Loucy (cell line): ENCODE measurements around the gene ARHGAP19.
"Not testable (repeated sequence)": the region's sequence is repeated elsewhere in the genome, so short reads cannot be mapped to it uniquely, and the experiment has no call there.

Source experiments
- H2AFZ ChIP-seq: fragments of 200-600 bp; sonication (generic); 2 replicates; pipeline ENCODE4 v1.6.0; 2016; ENCODE audit warnings: antibody characterized with exemption, mild to moderate bottlenecking, low read length, moderate library complexity
- H3F3A ChIP-seq: fragments of 200-600 bp; 2 replicates; pipeline ENCODE4 v1.6.0; 2016; ENCODE audit warnings: antibody characterized with exemption, low read depth, mild to moderate bottlenecking
- H3K27me3 ChIP-seq: fragments of 200-600 bp; sonication (generic); 2 replicates; pipeline ENCODE4 v1.6.1; 2014; ENCODE audit warnings: low read length, mild to moderate bottlenecking; ENCODE audit not compliant: insufficient read depth, poor library complexity, severe bottlenecking
- H3K36me3 ChIP-seq: fragments of 200-600 bp; sonication (generic); 2 replicates; pipeline ENCODE4 v1.6.1; 2016; ENCODE audit warnings: low read length; ENCODE audit not compliant: insufficient read depth
- H3K4me1 ChIP-seq: fragments of 200-600 bp; sonication (generic); 2 replicates; pipeline ENCODE4 v1.5.1; 2014; ENCODE audit warnings: low read length, mild to moderate bottlenecking; ENCODE audit not compliant: insufficient read depth, poor library complexity, severe bottlenecking
- H3K4me2 ChIP-seq: fragments of 200-600 bp; sonication (generic); 2 replicates; pipeline ENCODE4 v1.6.0; 2014; ENCODE audit warnings: antibody characterized with exemption, low read length, low read depth, mild to moderate bottlenecking; ENCODE audit not compliant: poor library complexity, severe bottlenecking
- H3K4me3 ChIP-seq: fragments of 200-600 bp; sonication (generic); 2 replicates; pipeline ENCODE4 v1.5.1; 2014; ENCODE audit warnings: low read length, mild to moderate bottlenecking, mixed read lengths; ENCODE audit not compliant: poor library complexity, severe bottlenecking
- H3K79me2 ChIP-seq: fragments of 200-600 bp; sonication (generic); 2 replicates; pipeline ENCODE4 v1.6.1; 2014; ENCODE audit warnings: low read length; ENCODE audit not compliant: insufficient read depth
- H3K9ac ChIP-seq: fragments of 200-600 bp; sonication (generic); 2 replicates; pipeline ENCODE4 v1.6.0; 2014; ENCODE audit warnings: mild to moderate bottlenecking, low read depth, low read length, moderate library complexity; ENCODE audit not compliant: poor library complexity, severe bottlenecking
- H3K9me2 ChIP-seq: fragments of 200-600 bp; sonication (generic); replicated peaks from 2 replicates; pipeline ENCODE4 v1.6.1; 2016; ENCODE audit warnings: low read depth, low read length, mixed read lengths
- H3K9me3 ChIP-seq: fragments of 200-600 bp; sonication (generic); 2 replicates; pipeline ENCODE4 v1.6.1; 2014; ENCODE audit warnings: mild to moderate bottlenecking, antibody characterized with exemption, low read length, low read depth; ENCODE audit not compliant: insufficient read depth
- H4K20me1 ChIP-seq: fragments of 200-600 bp; sonication (generic); 2 replicates; pipeline ENCODE4 v1.6.0; 2014; ENCODE audit warnings: antibody characterized with exemption, low read length, mild to moderate bottlenecking; ENCODE audit not compliant: insufficient read depth, poor library complexity, severe bottlenecking
- CTCF ChIP-seq: fragments of 200-600 bp; sonication (generic); conservative IDR thresholded peaks from 2 replicates; pipeline ENCODE4 v1.5.1; 2014; ENCODE audit warnings: mild to moderate bottlenecking, antibody characterized with exemption, low read length
- EZH2phosphoT487 ChIP-seq: fragments of 200-600 bp; IDR thresholded peaks from 2 replicates; pipeline ENCODE4 v1.6.1; 2018; ENCODE audit warnings: antibody characterized with exemption, mild to moderate bottlenecking, moderate library complexity, borderline replicate concordance

Gene ARHGAP19

GRCh38 chr10:97267671-97268070, 24.8 kb downstream of the ARHGAP19 start:
- peaks cover 17% of the 10 kb centered on the region; the same call in 1 of the 2 replicates for H3K36me3 ChIP-seq
- no peaks in the 10 kb centered on the region for H3F3A ChIP-seq
- no peak overlapping the region for H3K4me3 ChIP-seq
- peaks cover 42% of the 10 kb centered on the region; the same call in 1 of the 2 replicates for H3K79me2 ChIP-seq
- no peak overlapping the region for H3K4me2 ChIP-seq
- no peaks in the 10 kb centered on the region for H3K9me3 ChIP-seq
- H3K27me3 ChIP-seq = no peaks in the 10 kb centered on the region
- H4K20me1 ChIP-seq = no peaks in the 10 kb centered on the region
- no peak for TF ChIP-seq EZH2phosphoT487
- TF ChIP-seq CTCF = no peak
- no peak overlapping the region for H2AFZ ChIP-seq
- no peaks in the 10 kb centered on the region for H3K4me1 ChIP-seq
- no peak overlapping the region for H3K9ac ChIP-seq
- no peaks in the 10 kb centered on the region for H3K9me2 ChIP-seq

- peaks cover 37% of the 10 kb centered on the region; the same call in 1 of the 2 replicates for H3K79me2 ChIP-seq
- not testable (repeated sequence) for H3K4me1 ChIP-seq, H3F3A ChIP-seq, H3K4me2 ChIP-seq, H3K27me3 ChIP-seq, H3K9ac ChIP-seq, H3K4me3 ChIP-seq, H3K9me3 ChIP-seq, H2AFZ ChIP-seq, H3K9me2 ChIP-seq, H4K20me1 ChIP-seq
- H3K36me3 ChIP-seq = peaks cover 17% of the 10 kb centered on the region; the same call in 1 of the 2 replicates
Observed at GRCh38 chr10:97265095-97265494, 27.3 kb downstream of the ARHGAP19 start.

- no peaks in the 10 kb centered on the region for H3F3A ChIP-seq
- H3K4me1 ChIP-seq = no peaks in the 10 kb centered on the region
- H2AFZ ChIP-seq = no peak overlapping the region
- H4K20me1 ChIP-seq = no peaks in the 10 kb centered on the region
- peaks cover 23% of the 10 kb centered on the region; the same call in 1 of the 2 replicates for H3K36me3 ChIP-seq
- no peak overlapping the region for H3K9ac ChIP-seq
- H3K79me2 ChIP-seq = peaks cover 26% of the 10 kb centered on the region; the same call in 1 of the 2 replicates
- H3K4me2 ChIP-seq = no peak overlapping the region
- H3K9me2 ChIP-seq = no peaks in the 10 kb centered on the region
- no peaks in the 10 kb centered on the region for H3K27me3 ChIP-seq
- no peak for TF ChIP-seq CTCF
- no peak for TF ChIP-seq EZH2phosphoT487
- no peaks in the 10 kb centered on the region for H3K9me3 ChIP-seq
- no peak overlapping the region for H3K4me3 ChIP-seq
Observed at GRCh38 chr10:97263971-97264370, 28.5 kb downstream of the ARHGAP19 start.

- H3K79me2 ChIP-seq = peaks cover 12% of the 10 kb centered on the region; the same call in 1 of the 2 replicates
Observed at GRCh38 chr10:97261656-97262055, 30.8 kb downstream of the ARHGAP19 start.

More at GRCh38 chr10:97261656-97262055, 30.8 kb downstream of the ARHGAP19 start:
- TF ChIP-seq EZH2phosphoT487 (no peak), CTCF (no peak)
- no peak overlapping the region for H3K4me2 ChIP-seq
- peaks cover 35% of the 10 kb centered on the region; the same call in 1 of the 2 replicates for H3K36me3 ChIP-seq
- no peaks in the 10 kb centered on the region for H3K9me3 ChIP-seq
- no peak overlapping the region for H3K4me3 ChIP-seq
- H3K27me3 ChIP-seq = no peaks in the 10 kb centered on the region
- no peaks in the 10 kb centered on the region for H3K4me1 ChIP-seq
- H4K20me1 ChIP-seq = no peaks in the 10 kb centered on the region
- no peaks in the 10 kb centered on the region for H3F3A ChIP-seq
- no peaks in the 10 kb centered on the region for H3K9me2 ChIP-seq
- no peak overlapping the region for H2AFZ ChIP-seq
- H3K9ac ChIP-seq = no peak overlapping the region
